ENCODE results near the gene ANGPTL2. TPM values are rescaled to one million over a fixed set of nuclear protein-coding genes. Genes with fewer than 3 reads are reported as not detected.

ANGPTL2 gene
- total RNA-seq, 1 experiment from 2014 or later, result 8.3 TPM

DNA sequence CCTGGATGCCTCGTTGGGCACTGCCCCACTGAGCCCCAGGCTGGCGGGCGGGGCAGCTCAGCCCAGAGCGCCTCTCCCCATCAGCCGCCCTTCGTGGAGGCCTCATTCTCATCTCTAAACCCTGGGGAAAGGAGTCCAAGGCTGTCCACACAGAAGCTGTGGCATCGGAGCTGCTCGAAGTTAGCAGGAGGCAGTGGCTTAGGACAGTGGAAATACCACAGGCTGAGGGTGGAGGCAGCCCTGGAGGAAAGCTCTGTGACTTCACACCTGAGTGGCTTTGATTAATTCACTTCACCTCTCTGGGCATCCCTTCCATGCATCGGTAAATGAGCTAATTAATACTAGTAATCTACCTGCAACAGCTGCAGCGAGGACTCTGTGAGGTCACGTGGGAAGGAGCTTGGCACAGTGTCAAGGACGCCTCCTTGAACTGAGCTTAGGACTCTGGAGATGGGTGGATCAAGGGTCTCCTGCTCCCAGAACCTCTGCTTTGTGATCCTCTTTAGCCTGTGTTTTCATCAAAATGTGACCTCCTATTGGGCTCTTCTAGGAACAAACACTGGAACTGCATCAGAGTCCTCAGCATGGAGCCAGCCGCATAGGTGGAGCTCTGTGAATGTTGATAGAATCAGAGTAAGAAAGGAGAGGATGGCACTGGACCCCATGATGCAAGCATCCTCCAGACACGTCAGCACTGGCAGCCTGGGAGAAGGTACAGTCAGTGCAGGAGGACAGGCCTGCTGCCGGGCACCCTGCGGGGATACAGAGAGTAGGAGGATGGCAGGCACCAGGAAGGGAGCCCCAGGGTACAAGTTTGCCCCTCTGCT, 842 bp upstream of the ANGPTL2 start:
- DNase-seq, result no peak
- Histone ChIP-seq H3K27me3 (ENCODE audit: control insufficient read depth, insufficient read depth, low read length) (no peaks in the 10 kb centered on the region; the same call in 1 of the 2 replicates), H3K36me3 (replicated peaks; ENCODE audit: control insufficient read depth, insufficient read depth, low read length) (no peaks in the 10 kb centered on the region), H3K4me3 (ENCODE audit: insufficient read depth, low read depth, low read length) (peak overlapping the region; percentile 51)

DNA sequence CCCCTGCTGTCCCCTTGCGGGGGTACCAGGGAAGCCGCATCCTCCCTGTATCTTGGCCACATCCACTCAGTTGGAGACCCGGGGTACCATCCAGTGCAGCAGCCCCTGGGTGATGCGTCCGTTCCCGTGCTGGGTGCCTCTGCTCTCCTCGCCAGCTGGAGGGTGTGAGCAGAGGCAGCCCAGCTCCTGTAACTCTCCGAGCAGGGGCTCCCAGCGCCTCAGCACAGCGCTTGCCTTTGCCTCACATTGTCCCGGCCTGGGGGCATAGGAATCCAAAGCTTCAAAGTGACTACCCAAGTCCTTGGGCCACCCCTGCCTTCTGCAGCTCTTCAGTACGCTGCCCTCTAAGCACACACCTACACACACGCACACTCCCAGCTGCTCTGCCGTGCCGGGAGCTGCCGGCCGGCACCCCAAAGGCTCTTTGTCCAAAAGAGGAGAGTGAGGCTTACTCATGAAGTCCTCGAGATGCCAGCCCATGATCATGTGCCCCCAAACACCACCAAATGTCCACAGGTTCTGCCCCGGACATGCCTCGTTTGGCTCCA, 733 bp downstream of the ANGPTL2 start:
- H3K27me3 ChIP-seq (ENCODE audit: control insufficient read depth, insufficient read depth, low read length), result no peaks in the 10 kb centered on the region; the same call in 1 of the 2 replicates
- peak; percentile 64 for DNase-seq
- peak overlapping the region; percentile 51 for H3K4me3 ChIP-seq (ENCODE audit: insufficient read depth, low read depth, low read length)
- no peaks in the 10 kb centered on the region for H3K36me3 ChIP-seq (replicated peaks; ENCODE audit: control insufficient read depth, insufficient read depth, low read length)

GRCh38 chr9:127119320-127119709, 3.1 kb downstream of the ANGPTL2 start:
- no peak for DNase-seq
- Histone ChIP-seq H3K27me3 (ENCODE audit: control insufficient read depth, insufficient read depth, low read length) (no peaks in the 10 kb centered on the region; the same call in 1 of the 2 replicates), H3K4me3 (ENCODE audit: insufficient read depth, low read depth, low read length) (no peak overlapping the region), H3K36me3 (replicated peaks; ENCODE audit: control insufficient read depth, insufficient read depth, low read length) (no peaks in the 10 kb centered on the region)

DNA sequence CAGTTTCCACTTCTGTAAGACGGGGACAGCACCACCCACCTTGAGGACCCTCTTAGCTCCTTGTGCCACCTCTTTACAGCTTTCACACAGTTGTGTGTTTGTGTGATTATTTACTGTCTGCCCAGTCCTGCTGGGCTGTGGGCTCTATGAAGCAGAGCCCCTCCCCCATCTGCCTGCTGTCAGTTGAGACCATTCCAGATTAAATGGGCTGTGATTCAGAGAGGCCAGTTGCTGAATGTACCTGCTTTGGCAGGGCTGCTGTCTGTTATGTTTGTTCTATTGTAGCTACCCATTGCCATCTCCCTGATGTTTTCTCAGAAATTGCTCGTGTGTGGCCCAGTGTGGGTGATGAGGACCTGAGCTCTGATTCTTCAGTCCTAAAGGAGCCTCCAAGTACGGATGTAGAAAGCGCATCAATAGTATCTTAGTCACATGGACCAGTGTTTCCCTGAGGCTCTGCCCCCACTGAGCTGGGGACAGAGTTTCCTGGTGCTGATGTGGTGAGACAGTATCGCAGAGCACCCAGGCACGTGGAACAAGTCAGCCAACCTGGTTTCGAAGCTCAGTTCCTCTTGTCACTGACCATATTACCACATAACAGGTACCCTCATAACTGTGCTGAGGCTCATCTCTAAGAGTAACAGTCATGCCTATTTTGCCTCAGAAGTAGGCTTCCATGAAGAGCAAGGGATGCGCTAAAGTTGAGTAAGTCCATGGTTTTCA, 3.7 kb downstream of the ANGPTL2 start:
- no peaks in the 10 kb centered on the region; the same call in 1 of the 2 replicates for H3K27me3 ChIP-seq (ENCODE audit: control insufficient read depth, insufficient read depth, low read length)
- no peaks in the 10 kb centered on the region for H3K36me3 ChIP-seq (replicated peaks; ENCODE audit: control insufficient read depth, insufficient read depth, low read length)
- no peak overlapping the region for H3K4me3 ChIP-seq (ENCODE audit: insufficient read depth, low read depth, low read length)
- no peak for DNase-seq

GRCh38 chr9:127117801-127118200, 4.6 kb downstream of the ANGPTL2 start:
- no peak for DNase-seq
- Histone ChIP-seq H3K27me3 (ENCODE audit: control insufficient read depth, insufficient read depth, low read length) (no peaks in the 10 kb centered on the region), H3K4me3 (ENCODE audit: insufficient read depth, low read depth, low read length) (no peak overlapping the region), H3K36me3 (replicated peaks; ENCODE audit: control insufficient read depth, insufficient read depth, low read length) (no peaks in the 10 kb centered on the region)

DNA sequence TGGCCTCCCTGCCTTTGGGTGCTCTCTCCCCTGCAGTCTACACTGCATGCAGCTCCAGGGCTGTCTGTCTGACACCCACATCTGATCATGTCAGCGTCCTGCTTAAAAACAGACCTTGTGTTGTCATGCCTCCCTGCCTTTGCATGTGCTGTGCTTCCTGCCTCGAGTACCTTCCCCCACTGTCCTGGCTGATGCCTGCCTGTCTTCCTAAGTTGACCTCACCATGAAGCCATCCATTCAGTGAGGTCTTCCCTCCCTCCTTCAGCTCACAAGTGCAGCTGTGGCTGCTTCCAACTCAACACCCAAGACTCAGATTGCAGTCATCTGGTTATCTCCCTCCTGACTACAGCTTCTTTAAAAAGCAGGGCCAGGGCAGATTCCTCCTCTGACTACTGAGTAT, 5.5 kb downstream of the ANGPTL2 start:
- H3K4me3 ChIP-seq (ENCODE audit: insufficient read depth, low read depth, low read length), result no peak overlapping the region
- no peaks in the 10 kb centered on the region for H3K27me3 ChIP-seq (ENCODE audit: control insufficient read depth, insufficient read depth, low read length)
- no peak for DNase-seq
- H3K36me3 ChIP-seq (replicated peaks; ENCODE audit: control insufficient read depth, insufficient read depth, low read length), result no peaks in the 10 kb centered on the region

DNA sequence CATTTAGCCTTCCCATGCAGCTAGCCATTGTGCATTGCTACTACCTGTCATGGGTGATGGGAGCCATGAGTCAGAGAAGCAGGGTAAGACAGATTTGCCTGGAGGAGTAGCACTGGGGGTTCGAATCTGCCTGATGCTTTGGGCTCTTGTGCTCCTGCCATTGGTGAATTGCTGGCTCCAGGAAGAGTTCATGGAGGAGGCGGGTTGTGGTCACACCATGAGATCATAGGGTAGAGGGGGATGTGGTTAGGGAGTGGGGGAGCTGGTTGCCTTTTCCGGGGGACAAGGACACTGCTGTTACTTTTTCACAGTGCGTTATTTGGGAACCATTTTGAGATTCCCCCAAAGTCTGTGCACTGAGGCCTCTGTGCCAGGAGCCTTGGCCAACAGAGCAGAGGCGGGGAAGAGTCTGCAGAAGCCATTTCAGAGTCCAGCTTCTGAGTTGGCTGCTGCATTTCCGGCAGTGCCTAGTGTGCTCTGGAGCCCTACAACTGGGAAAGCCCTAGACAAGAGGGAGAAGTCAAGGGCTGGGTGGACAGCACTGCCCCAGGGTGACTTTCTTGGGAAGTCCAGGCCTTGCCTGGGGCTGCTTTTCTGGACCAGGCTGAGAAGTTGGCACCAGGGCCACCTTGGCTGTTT, 6.2 kb downstream of the ANGPTL2 start:
- Histone ChIP-seq H3K36me3 (replicated peaks; ENCODE audit: control insufficient read depth, insufficient read depth, low read length) (no peaks in the 10 kb centered on the region), H3K27me3 (ENCODE audit: control insufficient read depth, insufficient read depth, low read length) (no peaks in the 10 kb centered on the region), H3K4me3 (ENCODE audit: insufficient read depth, low read depth, low read length) (no peak overlapping the region)
- no peak for DNase-seq

GRCh38 chr9:127114606-127115005, 7.8 kb downstream of the ANGPTL2 start:
- Histone ChIP-seq H3K27me3 (ENCODE audit: control insufficient read depth, insufficient read depth, low read length) (no peaks in the 10 kb centered on the region), H3K36me3 (replicated peaks; ENCODE audit: control insufficient read depth, insufficient read depth, low read length) (no peaks in the 10 kb centered on the region), H3K4me3 (ENCODE audit: insufficient read depth, low read depth, low read length) (no peak overlapping the region)
- DNase-seq, result no peak

GRCh38 chr9:127113191-127113972, 9.1 kb downstream of the ANGPTL2 start:
- H3K4me3 ChIP-seq (ENCODE audit: insufficient read depth, low read depth, low read length), result no peak overlapping the region
- no peaks in the 10 kb centered on the region for H3K36me3 ChIP-seq (replicated peaks; ENCODE audit: control insufficient read depth, insufficient read depth, low read length)
- H3K27me3 ChIP-seq (ENCODE audit: control insufficient read depth, insufficient read depth, low read length), result no peaks in the 10 kb centered on the region
- no peak for DNase-seq

DNA sequence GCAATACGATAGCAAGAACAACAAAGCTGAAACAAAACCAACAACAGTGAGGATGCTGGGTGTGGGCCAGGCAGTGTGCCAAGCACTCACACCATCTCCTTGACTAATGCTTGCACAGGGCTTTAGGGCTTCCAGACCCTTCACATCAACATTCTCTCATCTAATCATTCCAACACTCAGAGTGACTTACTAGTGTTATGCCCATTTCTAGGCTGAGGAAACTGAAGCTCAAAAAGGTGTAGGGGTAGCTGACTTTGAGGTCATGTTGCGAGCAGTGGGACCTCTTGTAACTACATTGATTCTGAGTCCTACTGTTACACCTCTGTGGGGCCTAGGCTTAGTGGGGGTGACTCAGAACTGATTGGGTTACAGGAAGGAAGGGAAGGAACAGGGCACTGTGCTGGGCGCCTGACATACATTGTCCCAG, 9.7 kb downstream of the ANGPTL2 start:
- DNase-seq, result no peak
- no peaks in the 10 kb centered on the region for H3K36me3 ChIP-seq (replicated peaks; ENCODE audit: control insufficient read depth, insufficient read depth, low read length)
- H3K27me3 ChIP-seq (ENCODE audit: control insufficient read depth, insufficient read depth, low read length), result no peaks in the 10 kb centered on the region
- no peak overlapping the region for H3K4me3 ChIP-seq (ENCODE audit: insufficient read depth, low read depth, low read length)

DNA sequence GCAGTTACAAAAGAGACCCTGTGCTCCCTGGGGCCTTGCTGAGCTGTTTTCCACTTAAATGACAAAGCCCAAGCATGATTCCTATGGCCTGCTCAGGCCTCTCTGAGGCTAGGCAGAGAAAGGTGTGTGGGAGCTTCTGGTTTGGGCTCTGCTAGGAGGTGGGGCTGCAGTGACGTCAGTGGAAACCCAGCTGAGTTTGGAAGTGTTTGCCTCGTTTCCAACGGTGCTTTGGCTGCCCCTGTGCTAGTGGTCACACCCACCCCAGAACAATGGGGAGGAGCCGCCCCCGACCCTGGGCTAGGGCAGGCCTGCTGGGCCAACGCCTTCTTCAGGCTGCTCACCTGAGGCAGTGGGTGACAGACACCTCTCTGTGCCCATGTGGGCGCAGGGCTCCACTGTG, 10.4 kb downstream of the ANGPTL2 start:
- no peak overlapping the region for H3K4me3 ChIP-seq (ENCODE audit: insufficient read depth, low read depth, low read length)
- peak; percentile 96 for DNase-seq
- H3K27me3 ChIP-seq (ENCODE audit: control insufficient read depth, insufficient read depth, low read length), result no peaks in the 10 kb centered on the region
- H3K36me3 ChIP-seq (replicated peaks; ENCODE audit: control insufficient read depth, insufficient read depth, low read length), result no peaks in the 10 kb centered on the region

- Histone ChIP-seq H3K36me3 (replicated peaks; ENCODE audit: control insufficient read depth, insufficient read depth, low read length) (no peaks in the 10 kb centered on the region), H3K4me3 (ENCODE audit: insufficient read depth, low read depth, low read length) (no peak overlapping the region), H3K27me3 (ENCODE audit: control insufficient read depth, insufficient read depth, low read length) (no peaks in the 10 kb centered on the region)
- DNase-seq, result no peak
Measured at GRCh38 chr9:127109212-127109711, 13.2 kb downstream of the ANGPTL2 start.

DNA sequence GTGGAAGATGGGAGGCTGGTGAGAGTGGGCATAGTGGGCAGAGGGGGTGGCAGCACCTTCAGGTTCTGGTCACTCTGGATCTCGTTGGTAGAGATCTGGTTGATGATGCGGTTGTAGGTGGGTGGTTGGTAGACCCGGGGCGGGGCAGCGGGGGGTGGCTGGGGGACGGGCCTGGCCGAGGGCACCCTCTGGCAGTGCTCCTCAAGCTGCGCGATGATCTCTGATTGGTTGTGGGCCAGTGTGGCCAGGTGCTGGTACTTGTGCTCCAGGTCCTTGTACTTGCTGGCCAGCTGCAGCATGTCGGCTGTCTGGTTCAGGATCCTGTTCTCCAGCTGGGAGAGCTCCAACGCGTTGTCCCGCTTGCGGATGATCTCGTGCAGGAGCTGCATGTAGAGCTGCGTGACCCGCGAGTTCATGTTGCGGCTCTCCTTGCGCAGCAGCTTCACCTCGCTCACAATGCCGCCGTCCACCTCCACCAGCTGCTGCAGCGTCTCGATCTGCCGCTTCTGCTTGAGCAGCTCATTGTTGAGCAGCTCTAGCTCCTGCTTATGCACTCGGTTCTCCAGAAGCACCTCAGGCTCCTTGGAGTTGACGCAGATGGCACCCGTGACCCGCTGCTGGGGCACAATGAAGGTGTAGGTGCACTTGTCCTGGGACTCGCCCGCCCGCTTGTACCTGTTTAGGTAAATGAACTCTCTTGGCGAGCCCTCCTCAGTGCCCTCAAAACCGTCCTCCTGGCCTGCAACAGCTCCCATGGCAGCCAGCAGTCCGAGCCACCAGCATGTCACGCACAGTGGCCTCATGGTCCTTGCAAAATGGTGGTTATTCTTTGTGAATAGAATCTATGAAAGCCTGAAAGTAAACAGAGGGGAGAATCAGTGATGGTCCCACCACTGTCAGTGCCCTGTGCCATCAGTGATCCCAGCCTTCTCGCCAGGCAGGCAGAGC, 14.2 kb downstream of the ANGPTL2 start:
- Histone ChIP-seq H3K36me3 (replicated peaks; ENCODE audit: control insufficient read depth, insufficient read depth, low read length) (no peaks in the 10 kb centered on the region), H3K27me3 (ENCODE audit: control insufficient read depth, insufficient read depth, low read length) (no peaks in the 10 kb centered on the region), H3K4me3 (ENCODE audit: insufficient read depth, low read depth, low read length) (no peak overlapping the region)
- no peak for DNase-seq
